Lung microvascular endothelial cell (primary cell): ENCODE data around the gene RNF19B. TPM values are rescaled to one million over a fixed set of nuclear protein-coding genes. Genes with fewer than 3 reads are reported as not detected.
"Not testable (repeated sequence)": the region's sequence is repeated elsewhere in the genome, so short reads cannot be mapped to it uniquely, and the experiment has no call there.

ENCODE experiments used
- DNase-seq, 2 donors: peaks; one replicate each; pipeline versions ENCODE4 v3.0.0 to v3.0.0-alpha.2; 2010; ENCODE audit warnings: low read depth in 2 of 2
- total RNA-seq: library from RNA; depleted of rRNA; stranded (reverse); fragments of >200 nt; gene quantifications from 2 replicates; pipeline ENCODE4 v1.2.1, GENCODE V29; 2014

The RNF19B gene
- total RNA-seq = 8.5 and 12.9 TPM in 2 replicates

GRCh38 chr1:32964461-32965250 is at the start of gene RNF19B:
Gene RNF19B (minus strand): TSS chr1:32964809. CDS start chr1:32964685, 124 bp downstream.
- peak; percentile 96 for DNase-seq

- no peak for DNase-seq
These were observed 49.2 kb upstream of the RNF19B start for GRCh38 chr1:33013791-33014190.

DNA sequence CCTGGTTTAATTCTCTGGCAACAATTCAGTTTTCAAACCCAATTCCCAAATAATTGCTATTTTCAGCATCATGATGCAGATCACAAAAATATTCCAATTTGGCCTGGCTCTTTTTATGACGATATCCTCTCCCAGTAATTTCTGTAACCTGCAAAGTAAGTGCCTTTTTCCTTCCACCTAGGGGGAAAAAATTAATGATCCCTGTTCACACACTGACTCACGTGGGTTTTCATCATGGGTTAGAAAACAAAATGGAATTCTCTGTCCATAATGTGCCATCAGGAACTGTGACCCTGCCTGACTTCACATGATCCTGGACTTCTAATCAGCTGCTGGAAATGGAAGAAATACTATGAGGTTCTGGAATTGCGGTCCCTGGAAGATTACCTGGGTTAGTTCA is 47.6 kb upstream of the RNF19B start:
- DNase-seq = peak in 1 of 2 donors; percentile 57

DNA sequence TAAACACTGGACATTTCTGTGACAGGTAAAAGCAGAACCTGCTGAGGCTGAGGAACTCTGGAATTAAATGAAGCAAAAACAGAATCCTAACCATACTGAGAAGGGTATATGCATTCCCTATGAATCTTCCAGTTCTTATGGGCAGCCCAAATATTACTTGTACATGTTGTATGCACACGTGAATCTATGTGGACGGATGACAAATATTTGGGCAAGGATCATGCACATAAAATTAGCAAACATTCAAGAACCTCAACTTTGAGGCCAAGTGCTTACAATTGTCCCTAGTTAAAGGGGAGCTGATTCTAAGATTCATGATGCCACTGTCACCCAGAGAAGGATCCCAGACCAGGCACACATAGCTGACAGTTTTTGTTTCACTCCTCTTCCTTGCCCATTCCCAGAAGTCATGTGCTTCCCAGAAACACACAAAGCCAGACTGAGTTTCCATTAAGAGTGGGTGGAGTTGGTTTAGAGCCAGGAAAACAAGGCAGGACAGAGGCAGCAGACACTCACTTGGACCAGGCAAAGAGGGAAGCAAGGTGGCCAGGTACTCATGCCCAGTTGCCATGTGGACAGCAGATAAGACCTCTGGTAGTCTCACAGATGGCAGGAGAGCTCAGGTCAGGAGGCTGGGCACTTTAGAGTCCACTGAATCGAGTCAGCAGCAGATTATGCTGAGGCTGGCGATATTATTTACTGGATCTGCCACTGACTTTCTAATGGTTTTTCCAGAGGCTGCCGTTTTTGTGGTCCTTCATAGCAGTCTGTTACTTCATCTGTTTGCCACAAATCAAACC is 46.5 kb upstream of the RNF19B start:
- DNase-seq = peak; percentile 56 to 91

DNA sequence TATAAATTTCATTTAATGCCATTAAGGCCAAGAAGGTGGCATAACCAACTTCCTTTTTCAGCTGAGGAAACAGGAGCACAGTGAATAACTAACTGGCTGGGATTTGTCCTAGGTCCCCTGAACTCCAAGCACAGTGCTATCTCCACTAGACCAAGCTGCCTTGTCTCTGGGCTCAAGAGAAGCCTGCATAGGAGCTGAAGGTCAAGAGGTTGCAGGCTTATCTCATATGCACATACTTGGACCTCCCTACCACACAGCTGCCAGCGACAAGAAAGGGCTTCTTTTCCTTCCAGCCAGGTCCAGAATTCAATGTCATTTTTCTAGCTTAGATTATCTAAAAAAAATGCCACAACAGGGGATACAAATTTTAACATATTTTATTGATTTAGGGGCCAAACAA is 45.0 kb upstream of the RNF19B start:
- no peak for DNase-seq

DNA sequence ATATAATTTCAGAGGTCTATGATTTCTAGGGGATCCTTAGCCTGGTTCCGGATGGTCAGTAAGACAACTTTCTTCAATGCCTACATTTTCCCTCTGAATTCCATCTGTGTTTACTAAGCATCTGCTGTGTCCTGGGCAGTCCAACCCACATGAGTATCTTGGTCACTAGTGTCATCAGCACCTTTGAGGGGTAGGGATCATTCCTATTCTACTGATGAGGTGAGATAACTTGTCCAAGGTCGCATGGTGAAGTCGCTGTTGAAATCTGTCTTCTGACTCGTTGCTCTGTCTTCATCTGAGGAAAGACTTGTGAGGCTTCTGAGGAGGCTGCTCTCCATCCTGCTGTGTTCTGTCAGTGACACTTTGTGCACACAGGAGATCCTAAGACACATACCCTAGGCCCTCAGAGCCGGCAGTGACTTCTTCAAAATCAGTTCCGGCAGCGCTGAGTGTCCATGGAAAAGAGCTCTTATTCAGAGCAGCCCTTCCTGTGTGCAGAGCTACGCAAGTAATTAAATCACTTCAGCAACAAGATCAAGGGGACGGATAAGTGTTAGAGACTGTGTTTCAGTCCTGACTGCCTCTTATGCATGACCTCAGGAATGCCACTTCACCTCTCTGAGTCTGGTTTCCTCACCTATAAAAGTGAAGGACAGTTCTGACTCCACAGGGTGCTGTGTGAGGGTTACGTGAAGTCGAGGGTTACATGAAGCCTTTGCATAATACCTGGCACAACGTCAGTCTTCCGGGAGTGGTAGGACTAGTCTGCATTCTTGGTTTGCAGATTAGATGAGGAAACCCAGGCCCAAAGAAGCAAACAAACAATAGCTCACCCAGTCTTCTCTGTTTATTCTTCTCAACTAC is 43.7 kb upstream of the RNF19B start:
- DNase-seq = no peak

DNA sequence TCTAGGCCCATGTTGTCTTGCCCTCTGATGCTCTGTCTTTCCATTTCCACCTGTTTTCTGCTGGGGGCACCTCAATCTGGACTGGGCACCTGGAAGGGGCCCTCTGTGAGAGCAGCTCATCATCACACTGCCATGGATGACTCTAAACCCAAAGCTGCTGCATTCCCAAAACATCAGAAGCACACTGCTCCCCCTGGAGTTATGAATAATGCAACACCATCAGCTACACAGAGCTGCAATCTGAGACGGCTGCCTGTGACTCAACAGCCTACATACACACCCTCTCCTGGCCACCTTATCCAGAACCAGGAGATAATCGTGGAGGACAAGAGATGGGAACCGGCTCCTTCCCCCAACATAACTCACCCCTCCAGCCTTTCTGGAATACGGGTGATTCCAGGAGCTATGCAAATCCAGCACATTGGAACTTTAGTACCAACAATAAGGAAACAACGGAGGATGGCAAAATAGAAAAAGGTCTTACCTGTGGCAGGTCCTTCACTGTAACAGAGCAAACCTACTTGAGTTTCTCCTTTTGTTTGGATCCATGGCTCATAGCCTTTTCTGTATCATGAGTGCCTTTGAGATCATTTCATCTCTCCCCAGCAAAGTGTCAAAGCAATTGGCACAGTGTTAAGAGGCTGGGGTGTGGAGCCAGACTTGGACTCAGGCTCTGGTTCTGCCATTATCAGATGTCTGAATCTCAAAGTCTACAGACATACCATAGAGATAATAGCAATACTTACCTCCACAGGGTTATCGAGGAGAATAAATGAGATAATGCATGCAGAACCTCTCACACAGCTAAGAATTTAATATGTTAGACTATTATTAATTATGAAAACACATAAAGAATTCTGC is 42.8 kb upstream of the RNF19B start:
- DNase-seq = peak; percentile 78 to 89

DNA sequence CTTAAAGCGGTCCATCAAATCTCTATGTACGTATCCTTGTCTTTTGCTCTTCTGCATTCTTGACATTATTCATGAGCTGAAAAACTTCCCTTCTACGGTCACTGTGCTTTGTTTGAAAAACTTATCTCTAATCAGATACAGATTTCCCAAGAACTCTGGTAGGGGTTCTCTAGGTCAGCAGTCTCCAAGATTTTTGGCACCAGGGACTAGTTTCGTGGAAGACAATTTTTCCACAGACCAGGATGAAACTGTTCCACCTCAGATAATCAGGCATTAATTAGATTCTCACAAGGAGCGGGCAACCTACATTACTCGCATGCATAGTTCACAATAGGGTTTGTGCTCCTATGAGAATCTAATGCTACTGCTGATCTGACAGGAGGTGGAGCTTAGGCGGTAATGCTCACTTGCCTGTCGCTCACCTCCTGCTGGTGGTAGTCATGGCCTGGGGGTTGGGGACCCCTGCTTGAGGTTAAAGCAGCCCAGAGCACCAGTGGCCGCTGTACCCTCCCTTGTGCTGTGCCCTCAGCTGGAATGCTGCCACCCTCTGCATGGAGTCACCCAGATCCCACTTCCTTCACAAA is 41.3 kb upstream of the RNF19B start:
- peak in 1 of 2 donors; percentile 66 for DNase-seq

- DNase-seq = no peak
These were observed 40.7 kb upstream of the RNF19B start for GRCh38 chr1:33005117-33005837.

DNA sequence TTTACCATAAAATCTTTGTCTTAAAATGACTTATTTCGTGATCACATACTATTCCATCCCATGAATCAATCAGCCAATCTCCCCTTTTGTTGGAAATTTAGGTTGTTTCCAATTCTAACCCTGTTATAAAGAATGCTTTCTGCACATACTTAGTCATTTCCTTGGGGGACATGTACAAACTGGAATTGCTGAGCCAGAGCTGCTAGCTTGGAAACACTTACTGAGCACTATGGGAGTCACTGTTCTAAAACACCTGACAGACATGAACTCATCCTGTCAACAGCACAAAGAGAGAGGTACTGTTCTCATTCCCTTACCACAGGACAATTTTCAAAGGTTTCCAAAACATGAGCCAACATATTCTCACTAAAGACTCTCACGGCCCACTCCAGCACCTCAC is 40.0 kb upstream of the RNF19B start:
- DNase-seq = peak; percentile 63 to 83

DNA sequence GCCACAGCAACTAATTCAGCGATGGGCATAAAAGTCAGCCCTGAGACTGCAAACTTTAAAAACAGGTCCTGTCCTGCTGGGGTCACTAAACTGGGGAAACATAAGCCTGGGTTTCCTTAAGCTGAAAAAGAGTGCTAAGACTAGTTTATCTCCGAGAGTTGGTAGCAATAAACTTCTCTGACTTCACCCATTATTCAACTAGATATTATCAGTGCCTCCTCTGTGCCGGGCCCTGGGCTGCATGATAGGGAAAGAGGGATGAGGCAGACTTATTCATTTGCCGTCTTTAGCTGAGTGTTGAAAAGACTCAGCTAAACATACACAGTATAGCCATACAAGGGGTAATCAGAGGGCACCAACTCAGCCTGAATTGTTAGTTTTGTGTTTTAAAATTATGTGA is 39.0 kb upstream of the RNF19B start:
- no peak for DNase-seq

DNA sequence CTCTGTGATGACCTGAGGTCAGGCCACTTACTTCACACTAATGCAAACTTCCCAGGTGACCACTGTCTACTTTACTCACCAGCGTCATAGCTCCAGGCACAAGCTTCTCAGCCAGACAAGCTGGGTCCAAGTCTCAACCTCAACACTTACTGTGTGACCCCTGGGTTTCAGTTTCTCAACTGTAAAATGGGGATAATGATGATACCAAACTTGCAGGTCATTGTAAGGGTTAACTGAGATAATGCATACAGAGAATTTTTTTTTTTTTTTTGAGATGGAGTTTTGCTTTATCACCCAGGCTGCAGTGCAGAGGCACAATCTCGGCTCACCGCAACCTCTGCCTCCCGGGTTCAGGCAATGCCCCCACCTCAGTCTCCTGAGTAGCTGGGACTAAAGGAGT is 37.4 kb upstream of the RNF19B start:
- DNase-seq = no peak

GRCh38 chr1:33001282-33001681 is 36.7 kb upstream of the RNF19B start:
- DNase-seq = no peak

DNA sequence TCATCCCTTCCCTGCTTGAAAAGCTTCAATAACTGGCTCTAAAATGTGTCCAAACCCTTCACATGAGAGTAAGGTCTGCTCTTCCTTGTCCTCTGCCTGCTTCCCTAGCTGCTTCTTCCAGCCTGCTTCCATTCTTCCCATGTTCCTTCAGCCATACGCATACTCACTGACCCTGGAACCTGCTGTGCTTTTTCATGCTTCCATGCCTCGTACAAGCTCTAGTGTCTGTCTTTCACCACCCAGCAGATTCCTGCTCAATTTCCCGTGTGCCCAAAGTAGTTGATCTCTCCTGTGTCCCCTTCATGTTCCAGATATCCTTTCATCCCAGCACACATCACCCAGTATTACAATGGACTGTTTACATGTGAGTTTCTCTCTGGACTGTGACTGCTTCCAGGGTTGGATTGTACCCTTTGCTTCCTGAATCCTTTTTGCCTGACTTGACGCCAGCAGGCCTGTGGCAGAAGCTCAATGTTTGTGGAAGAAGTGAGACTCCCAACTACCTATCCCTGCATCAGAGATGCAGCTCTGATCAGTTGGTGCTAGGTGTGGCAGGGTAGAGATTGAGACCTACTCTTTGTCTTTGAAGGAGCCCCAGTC is 35.9 kb upstream of the RNF19B start:
- DNase-seq = peak; percentile 28 to 69

DNA sequence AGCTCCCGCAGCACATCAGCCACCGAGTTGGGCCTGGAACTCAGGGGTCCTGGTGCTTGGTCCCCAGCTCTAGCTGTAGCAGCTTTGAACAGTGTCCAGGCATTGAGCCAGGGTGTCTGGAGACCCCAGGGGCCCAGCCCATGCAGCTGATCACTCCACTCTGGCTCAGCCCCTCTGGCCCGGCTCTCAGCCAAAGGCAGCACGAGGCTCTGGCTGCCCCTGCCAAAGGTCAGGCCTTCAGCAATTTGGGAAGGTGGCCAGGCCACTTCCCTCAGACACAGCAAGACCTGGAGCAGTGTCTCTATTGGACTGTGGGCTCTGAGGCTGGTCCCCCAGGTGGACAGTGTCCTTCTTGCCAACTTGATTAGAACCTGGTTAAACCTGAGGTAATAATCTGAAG is 34.4 kb upstream of the RNF19B start:
- peak in 1 of 2 donors; percentile 63 for DNase-seq

GRCh38 chr1:32998064-32998463 is 33.5 kb upstream of the RNF19B start:
- DNase-seq = peak; percentile 37 to 86

- peak; percentile 76 to 95 for DNase-seq
These were observed 32.8 kb upstream of the RNF19B start for GRCh38 chr1:32997381-32997891.

GRCh38 chr1:32993324-32993636 is 28.7 kb upstream of the RNF19B start:
- DNase-seq = not testable (repeated sequence)
